Fibroblast of lung (primary cell): ENCODE results near the gene CLDN14.

ENCODE experiments used
- CTCF ChIP-seq, 2 donors: IDR thresholded peaks in 1 of 2; conservative IDR thresholded peaks in 1 of 2; 1 replicate in 1 of 2; 2 replicates in 1 of 2; pipeline ENCODE4 v1.5.1; 2011 to 2012; ENCODE audit warnings: low read length in 2 of 2, control low read depth in 1 of 2, inconsistent platforms in 1 of 2, low read depth in 1 of 2, mild to moderate bottlenecking in 1 of 2
- EZH2 ChIP-seq: IDR thresholded peaks from 2 replicates; pipeline ENCODE4 v1.5.1; 2012; ENCODE audit warnings: low read length, control low read depth, mild to moderate bottlenecking; ENCODE audit errors: missing control alignments

- TF ChIP-seq CTCF (conservative IDR thresholded peaks at IDR 0.05 in 1 of 2, IDR thresholded peaks at IDR 0.05 in 1 of 2; ENCODE audit: low read depth in 1 of 2, low read length in 2 of 2) = no peak
- TF ChIP-seq EZH2 = no peak
Measured at GRCh38 chr21:36506482-36506881, 26.6 kb upstream of the CLDN14 start.
